NCI-H1105 (cell line): ENCODE measurements around the gene PIGS.
"Not testable (repeated sequence)": the region's sequence is repeated elsewhere in the genome, so short reads cannot be mapped to it uniquely, and the experiment has no call there.

Experiments
- DNase-seq: peaks from one replicate; lab custom pipeline; 2025; lab: John Stamatoyannopoulos, UW

The PIGS gene

GRCh38 chr17:28529013-28529400, 42.3 kb downstream of the PIGS start:
- DNase-seq = no peak

- DNase-seq = no peak
Observed at GRCh38 chr17:28528327-28529012, 42.9 kb downstream of the PIGS start.

GRCh38 chr17:28527859-28528258, 43.5 kb downstream of the PIGS start:
- DNase-seq = no peak

GRCh38 chr17:28527181-28527681, 44.1 kb downstream of the PIGS start:
- DNase-seq = no peak

- no peak for DNase-seq
Observed at GRCh38 chr17:28526381-28526780, 44.9 kb downstream of the PIGS start.

GRCh38 chr17:28524476-28525424, 46.6 kb downstream of the PIGS start:
- no peak for DNase-seq

- no peak for DNase-seq
Observed at GRCh38 chr17:28523876-28524275, 47.4 kb downstream of the PIGS start.

GRCh38 chr17:28523186-28523585, 48.1 kb downstream of the PIGS start:
- DNase-seq = no peak

- DNase-seq = not testable (repeated sequence)
Observed at GRCh38 chr17:28522281-28522680, 49.0 kb downstream of the PIGS start.

- no peak for DNase-seq
Observed at GRCh38 chr17:28521311-28522085, 49.8 kb downstream of the PIGS start.

- no peak for DNase-seq
Observed at GRCh38 chr17:28520687-28521086, 50.6 kb downstream of the PIGS start.

- DNase-seq = no peak
Observed at GRCh38 chr17:28519236-28519635, 52.1 kb downstream of the PIGS start.

- DNase-seq = no peak
Observed at GRCh38 chr17:28518578-28518977, 52.7 kb downstream of the PIGS start.

- DNase-seq = no peak
Observed at GRCh38 chr17:28518132-28518531, 53.2 kb downstream of the PIGS start.

GRCh38 chr17:28515518-28515917, 55.8 kb downstream of the PIGS start:
- no peak for DNase-seq

GRCh38 chr17:28514561-28515002, 56.7 kb downstream of the PIGS start:
- no peak for DNase-seq

- no peak for DNase-seq
Observed at GRCh38 chr17:28513476-28513875, 57.8 kb downstream of the PIGS start.

- DNase-seq = no peak
Observed at GRCh38 chr17:28511858-28512461, 59.4 kb downstream of the PIGS start.

GRCh38 chr17:28509789-28510188, 61.5 kb downstream of the PIGS start:
- DNase-seq = no peak

- DNase-seq = no peak
Observed at GRCh38 chr17:28508211-28508724, 63.1 kb downstream of the PIGS start.

GRCh38 chr17:28507567-28508203, 63.6 kb downstream of the PIGS start:
- no peak for DNase-seq
